K562 (cell line): ENCODE data around the gene FSCN2. TPM values are rescaled to one million over a fixed set of nuclear protein-coding genes. Genes with fewer than 3 reads are reported as not detected.
A peak's percentile ranks its signal among the peaks of the same experiment; 100 is the strongest.

Experiments
- ATF4 ChIP-seq: fragments of 450-650 bp; formaldehyde crosslinking; IDR thresholded peaks from 2 replicates; pipeline ENCODE4 v1.4.0; 2022; ENCODE audit warnings: mild to moderate bottlenecking, moderate library complexity
- CC2D1A ChIP-seq: fragments of 450-650 bp; IDR thresholded peaks from 2 replicates; pipeline ENCODE4 v1.6.1; 2017; ENCODE audit warnings: mild to moderate bottlenecking
- CREB1 ChIP-seq, 2 experiments: sonication (generic) in 1 of 2; formaldehyde crosslinking in 1 of 2; IDR thresholded peaks; 2 replicates each; pipeline versions ENCODE4 v1.6.1 to v1.8.0; 2012 to 2022; ENCODE audit warnings: inconsistent platforms in 1 of 2, mild to moderate bottlenecking in 1 of 2, missing genetic modification reagents in 1 of 2, moderate library complexity in 1 of 2
- HLTF ChIP-seq: fragments of 450-650 bp; IDR thresholded peaks from 2 replicates; pipeline ENCODE4 v1.6.1; 2016
- MAZ ChIP-seq, 2 experiments: fragments of 450-650 bp in 1 of 2; sonication (generic) in 1 of 2; formaldehyde crosslinking; IDR thresholded peaks in 1 of 2; conservative IDR thresholded peaks in 1 of 2; 2 replicates each; pipeline versions ENCODE4 v1.4.0 to v1.5.0; 2020; ENCODE audit warnings: mild to moderate bottlenecking in 1 of 2, missing genetic modification reagents in 1 of 2
- MTA1 ChIP-seq: fragments of 450-650 bp; IDR thresholded peaks from 2 replicates; pipeline ENCODE4 v1.6.1; 2017; ENCODE audit warnings: borderline replicate concordance
- NCOA1 ChIP-seq: fragments of 450-650 bp; IDR thresholded peaks from 2 replicates; pipeline ENCODE4 v1.6.1; 2016; ENCODE audit warnings: low read depth
- NEUROD1 ChIP-seq: fragments of 150-350 bp; IDR thresholded peaks from 2 replicates; pipeline ENCODE4 v1.6.1; 2014; ENCODE audit warnings: borderline replicate concordance, low read length, low read depth; ENCODE audit not compliant: partially characterized antibody
- PREB ChIP-seq: sonication (generic); formaldehyde crosslinking; IDR thresholded peaks from 2 replicates; pipeline ENCODE4 v1.8.1; 2023; ENCODE audit warnings: mild to moderate bottlenecking, missing genetic modification reagents
- RBM22 ChIP-seq: fragments of 200-400 bp; formaldehyde crosslinking; IDR thresholded peaks from 2 replicates; pipeline ENCODE4 v1.6.1; 2018; ENCODE audit warnings: low read length, low read depth; ENCODE audit not compliant: poor library complexity, severe bottlenecking
- SMAD2 ChIP-seq: fragments of 150-350 bp; IDR thresholded peaks from 2 replicates; pipeline ENCODE4 v1.6.1; 2014; ENCODE audit warnings: low read depth, mild to moderate bottlenecking, low read length
- TFAM ChIP-seq: fragments of 250-450 bp; sonication (Bioruptor Pico); conservative IDR thresholded peaks from 2 replicates; pipeline ENCODE4 v1.5.0; 2021; ENCODE audit warnings: mild to moderate bottlenecking, moderate library complexity
- ZFX ChIP-seq: sonication (generic); formaldehyde crosslinking; IDR thresholded peaks from 2 replicates; pipeline ENCODE4 v1.8.0; 2022; ENCODE audit warnings: mild to moderate bottlenecking, missing genetic modification reagents, moderate library complexity
- ZNF384 ChIP-seq: IDR thresholded peaks from 2 replicates; pipeline ENCODE4 v1.6.1; 2012; ENCODE audit warnings: low read depth, low read length, improper control_type of control experiment
- ZZZ3 ChIP-seq: fragments of 450-650 bp; IDR thresholded peaks from 2 replicates; pipeline ENCODE4 v1.6.1; 2016; ENCODE audit warnings: antibody characterized with exemption, mild to moderate bottlenecking, moderate library complexity
- polyA plus RNA-seq, 8 experiments: library from polyadenylated mRNA; depleted of rRNA in 4 of 8; stranded (reverse) in 5 of 8; unstranded in 3 of 8; fragments of >200 nt; fragmentation: Nextera tagmentation in 2 of 8; fragmentation: Illumina TruSeq in 1 of 8; extraction: Ambion mirVana in 2 of 8; extraction: Trizol in 1 of 8; gene quantifications; 2 replicates each; pipeline versions ENCODE4 v1.2.1 to v1.2.3, GENCODE V29; 2011 to 2014; ENCODE audit warnings: inconsistent platforms in 1 of 8, missing spikeins in 1 of 8
- total RNA-seq, 7 experiments: library from RNA; depleted of rRNA in 6 of 7; stranded (reverse); fragments of >200 nt in 6 of 7; fragmentation: Illumina TruSeq in 2 of 7; extraction: Trizol in 2 of 7; gene quantifications; 2 replicates each; pipeline versions ENCODE4 v1.2.1 to v1.2.3, GENCODE V29; 2011 to 2021; ENCODE audit warnings: low replicate concordance in 1 of 7
- TF ChIP-seq, protein P1 (sequence below), 2 experiments: IDR thresholded peaks; 2 replicates each; pipeline ENCODE4 v1.6.1; 2011; ENCODE audit warnings: borderline replicate concordance in 1 of 2, control low read depth in 1 of 2, low read depth in 1 of 2, low read length in 1 of 2, mild to moderate bottlenecking in 1 of 2, mixed read lengths in 1 of 2, moderate library complexity in 1 of 2; ENCODE audit not compliant: insufficient read depth in 1 of 2, insufficient read length in 1 of 2, poor library complexity in 1 of 2, severe bottlenecking in 1 of 2; ENCODE audit errors: extremely low read depth in 1 of 2
- TF ChIP-seq, protein P2 (sequence below): fragments of 250-450 bp; sonication (Bioruptor Pico); IDR thresholded peaks from 2 replicates; pipeline ENCODE4 v1.9.0; 2021; ENCODE audit warnings: mild to moderate bottlenecking, inconsistent platforms
- TF ChIP-seq, protein P3 (sequence below): fragments of 450-650 bp; conservative IDR thresholded peaks from 2 replicates; pipeline ENCODE4 v1.6.1; 2016; ENCODE audit warnings: missing genetic modification characterization, low read depth, mild to moderate bottlenecking, missing compliant biosample characterization, moderate library complexity

FSCN2 gene
- total and polyA plus RNA-seq, 9 of the 15 experiments (the other 6 are each of a cell fraction or from before 2014, with no cell fraction given), result 0.08 TPM; not detected in 8

GRCh38 chr17:81510785-81511553 lies 17.2 kb upstream of the FSCN2 start (continued):
- TF ChIP-seq PREB (no peak), NCOA1 (no peak), ZFX (CRISPR knock-in tag) (no peak), CREB1 (IDR thresholded peaks at IDR 0.05) (no peak), CREB1 (CRISPR knock-in tag; IDR thresholded peaks at IDR 0.05) (peak; percentile 67), ZZZ3 (no peak), MAZ (CRISPR knock-in tag; conservative IDR thresholded peaks at IDR 0.05 in 1 of 2, IDR thresholded peaks at IDR 0.05 in 1 of 2) (no peak), ZNF384 (no peak), SMAD2 (no peak), NEUROD1 (no peak), RBM22 (peak; percentile 73), TFAM (CRISPR knock-in tag) (no peak), CC2D1A (no peak), HLTF (no peak), MTA1 (no peak), ATF4 (CRISPR knock-in tag) (no peak)
- TF ChIP-seq, protein P1, sequence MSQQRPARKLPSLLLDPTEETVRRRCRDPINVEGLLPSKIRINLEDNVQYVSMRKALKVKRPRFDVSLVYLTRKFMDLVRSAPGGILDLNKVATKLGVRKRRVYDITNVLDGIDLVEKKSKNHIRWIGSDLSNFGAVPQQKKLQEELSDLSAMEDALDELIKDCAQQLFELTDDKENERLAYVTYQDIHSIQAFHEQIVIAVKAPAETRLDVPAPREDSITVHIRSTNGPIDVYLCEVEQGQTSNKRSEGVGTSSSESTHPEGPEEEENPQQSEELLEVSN (IDR thresholded peaks at IDR 0.05; ENCODE audit: borderline replicate concordance in 1 of 2, extremely low read depth in 1 of 2, insufficient read depth in 1 of 2, insufficient read length in 1 of 2, low read depth in 1 of 2, low read length in 1 of 2, poor library complexity in 1 of 2, severe bottlenecking in 1 of 2), result peak in 1 of 2 experiments; percentile 46
- TF ChIP-seq, protein P2, sequence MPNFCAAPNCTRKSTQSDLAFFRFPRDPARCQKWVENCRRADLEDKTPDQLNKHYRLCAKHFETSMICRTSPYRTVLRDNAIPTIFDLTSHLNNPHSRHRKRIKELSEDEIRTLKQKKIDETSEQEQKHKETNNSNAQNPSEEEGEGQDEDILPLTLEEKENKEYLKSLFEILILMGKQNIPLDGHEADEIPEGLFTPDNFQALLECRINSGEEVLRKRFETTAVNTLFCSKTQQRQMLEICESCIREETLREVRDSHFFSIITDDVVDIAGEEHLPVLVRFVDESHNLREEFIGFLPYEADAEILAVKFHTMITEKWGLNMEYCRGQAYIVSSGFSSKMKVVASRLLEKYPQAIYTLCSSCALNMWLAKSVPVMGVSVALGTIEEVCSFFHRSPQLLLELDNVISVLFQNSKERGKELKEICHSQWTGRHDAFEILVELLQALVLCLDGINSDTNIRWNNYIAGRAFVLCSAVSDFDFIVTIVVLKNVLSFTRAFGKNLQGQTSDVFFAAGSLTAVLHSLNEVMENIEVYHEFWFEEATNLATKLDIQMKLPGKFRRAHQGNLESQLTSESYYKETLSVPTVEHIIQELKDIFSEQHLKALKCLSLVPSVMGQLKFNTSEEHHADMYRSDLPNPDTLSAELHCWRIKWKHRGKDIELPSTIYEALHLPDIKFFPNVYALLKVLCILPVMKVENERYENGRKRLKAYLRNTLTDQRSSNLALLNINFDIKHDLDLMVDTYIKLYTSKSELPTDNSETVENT, result no peak
- TF ChIP-seq, protein P3, sequence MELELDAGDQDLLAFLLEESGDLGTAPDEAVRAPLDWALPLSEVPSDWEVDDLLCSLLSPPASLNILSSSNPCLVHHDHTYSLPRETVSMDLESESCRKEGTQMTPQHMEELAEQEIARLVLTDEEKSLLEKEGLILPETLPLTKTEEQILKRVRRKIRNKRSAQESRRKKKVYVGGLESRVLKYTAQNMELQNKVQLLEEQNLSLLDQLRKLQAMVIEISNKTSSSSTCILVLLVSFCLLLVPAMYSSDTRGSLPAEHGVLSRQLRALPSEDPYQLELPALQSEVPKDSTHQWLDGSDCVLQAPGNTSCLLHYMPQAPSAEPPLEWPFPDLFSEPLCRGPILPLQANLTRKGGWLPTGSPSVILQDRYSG (tag), result no peak
